Smooth muscle cell (in vitro differentiated cells): ENCODE measurements around the gene PCBP3. TPM values are rescaled to one million over a fixed set of nuclear protein-coding genes. Genes with fewer than 3 reads are reported as not detected.

ENCODE experiments used
- DNase-seq: peaks from one replicate; lab custom pipeline; 2025; ENCODE audit not compliant: unreplicated experiment; lab: John Stamatoyannopoulos, UW
- H2AFZ ChIP-seq: fragments of 200-600 bp; sonication (generic); 2 replicates; pipeline ENCODE4 v1.6.0; 2016; ENCODE audit warnings: antibody characterized with exemption, low read depth, mild to moderate bottlenecking
- H3F3A ChIP-seq: fragments of 200-600 bp; sonication (generic); 2 replicates; pipeline ENCODE4 v1.6.0; 2017; ENCODE audit warnings: antibody characterized with exemption, low read depth
- H3K27ac ChIP-seq: fragments of 200-600 bp; sonication (generic); 2 replicates; pipeline ENCODE4 v1.5.1; 2016; ENCODE audit warnings: low read depth, mild to moderate bottlenecking
- H3K27me3 ChIP-seq: fragments of 200-600 bp; sonication (generic); 2 replicates; pipeline ENCODE4 v1.6.1; 2016; ENCODE audit warnings: low read depth, mild to moderate bottlenecking
- H3K36me3 ChIP-seq: fragments of 200-600 bp; sonication (generic); 2 replicates; pipeline ENCODE4 v1.5.1; 2016; ENCODE audit warnings: low read depth
- H3K4me1 ChIP-seq: fragments of 200-600 bp; sonication (generic); 2 replicates; pipeline ENCODE4 v1.5.1; 2016; ENCODE audit warnings: low read depth
- H3K4me2 ChIP-seq: fragments of 200-600 bp; sonication (generic); 2 replicates; pipeline ENCODE4 v1.6.0; 2016; ENCODE audit warnings: mild to moderate bottlenecking
- H3K4me3 ChIP-seq: fragments of 200-600 bp; sonication (generic); 2 replicates; pipeline ENCODE4 v1.5.1; 2016; ENCODE audit warnings: mild to moderate bottlenecking
- H3K79me2 ChIP-seq: fragments of 200-600 bp; sonication (generic); 2 replicates; pipeline ENCODE4 v1.6.0; 2016; ENCODE audit warnings: low read depth, mild to moderate bottlenecking
- H3K9ac ChIP-seq: fragments of 200-600 bp; sonication (generic); 2 replicates; pipeline ENCODE4 v1.6.0; 2016; ENCODE audit warnings: low read depth
- H3K9me3 ChIP-seq: fragments of 200-600 bp; sonication (generic); replicated peaks from 2 replicates; pipeline ENCODE4 v1.5.1; 2016; ENCODE audit warnings: low read depth
- H4K20me1 ChIP-seq: fragments of 200-600 bp; sonication (generic); 2 replicates; pipeline ENCODE4 v1.6.0; 2016; ENCODE audit warnings: low read depth
- WGBS: methylation state at CpG from one replicate; pipeline ENCODE4 v1.1.7; 2016; ENCODE audit warnings: low lambda C conversion rate; 5-methylcytosine and 5-hydroxymethylcytosine counted together
- polyA plus RNA-seq: library from polyadenylated mRNA; unstranded; fragments of >200 nt; fragmentation: Nextera tagmentation; extraction: Ambion mirVana; gene quantifications from 2 replicates; pipeline ENCODE4 v1.2.1, GENCODE V29; 2016
- total RNA-seq: library from RNA; depleted of rRNA; stranded (reverse); fragments of >200 nt; gene quantifications from 2 replicates; pipeline ENCODE4 v1.2.3, GENCODE V29; 2014
- TF ChIP-seq, protein P1 (sequence below): fragments of 200-600 bp; sonication (generic); IDR thresholded peaks from 2 replicates; pipeline ENCODE4 v1.5.1; 2017; ENCODE audit warnings: borderline replicate concordance, mild to moderate bottlenecking, antibody characterized with exemption; ENCODE audit not compliant: insufficient read depth, poor library complexity, severe bottlenecking

PCBP3 gene
- total and polyA plus RNA-seq, 2 experiments from 2014 or later, result 8.9 to 23.1 TPM

DNA sequence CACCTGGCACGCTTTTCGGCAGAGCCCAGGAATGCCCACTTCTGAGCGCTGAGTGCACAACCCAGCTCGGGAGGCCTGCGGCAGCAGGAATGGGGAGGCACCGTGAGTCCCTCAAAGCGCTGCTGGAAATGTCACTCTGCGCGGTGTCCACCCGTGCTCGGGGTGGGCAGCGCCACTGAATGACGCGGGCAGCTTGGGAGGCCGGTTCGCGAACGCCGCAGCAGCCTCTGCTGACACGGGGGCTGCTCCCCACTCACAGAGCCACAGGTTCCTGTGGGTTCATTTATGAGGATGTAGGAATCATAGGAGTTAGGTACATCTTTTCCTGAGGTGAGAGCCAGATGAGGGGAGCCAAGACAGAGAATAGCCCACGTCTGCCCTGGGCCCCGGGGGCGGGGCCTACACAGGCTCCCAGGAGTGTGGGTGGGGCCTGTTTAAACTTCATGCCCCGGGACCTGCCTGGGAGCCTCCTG, 191.3 kb downstream of the PCBP3 start:
- H3K9ac ChIP-seq, result no peak overlapping the region
- no peak overlapping the region for H3K4me2 ChIP-seq
- no peaks in the 10 kb centered on the region for H3K9me3 ChIP-seq
- no peaks in the 10 kb centered on the region for H3K79me2 ChIP-seq
- 94% methylated on average over 24 of the region's 24 CpGs for whole genome bisulfite sequencing
- no peak for DNase-seq
- no peak overlapping the region for H3K4me3 ChIP-seq
- TF ChIP-seq, protein P1, sequence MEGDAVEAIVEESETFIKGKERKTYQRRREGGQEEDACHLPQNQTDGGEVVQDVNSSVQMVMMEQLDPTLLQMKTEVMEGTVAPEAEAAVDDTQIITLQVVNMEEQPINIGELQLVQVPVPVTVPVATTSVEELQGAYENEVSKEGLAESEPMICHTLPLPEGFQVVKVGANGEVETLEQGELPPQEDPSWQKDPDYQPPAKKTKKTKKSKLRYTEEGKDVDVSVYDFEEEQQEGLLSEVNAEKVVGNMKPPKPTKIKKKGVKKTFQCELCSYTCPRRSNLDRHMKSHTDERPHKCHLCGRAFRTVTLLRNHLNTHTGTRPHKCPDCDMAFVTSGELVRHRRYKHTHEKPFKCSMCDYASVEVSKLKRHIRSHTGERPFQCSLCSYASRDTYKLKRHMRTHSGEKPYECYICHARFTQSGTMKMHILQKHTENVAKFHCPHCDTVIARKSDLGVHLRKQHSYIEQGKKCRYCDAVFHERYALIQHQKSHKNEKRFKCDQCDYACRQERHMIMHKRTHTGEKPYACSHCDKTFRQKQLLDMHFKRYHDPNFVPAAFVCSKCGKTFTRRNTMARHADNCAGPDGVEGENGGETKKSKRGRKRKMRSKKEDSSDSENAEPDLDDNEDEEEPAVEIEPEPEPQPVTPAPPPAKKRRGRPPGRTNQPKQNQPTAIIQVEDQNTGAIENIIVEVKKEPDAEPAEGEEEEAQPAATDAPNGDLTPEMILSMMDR, result no peak
- H3K27me3 ChIP-seq, result no peaks in the 10 kb centered on the region
- no peaks in the 10 kb centered on the region for H3K36me3 ChIP-seq
- no peak overlapping the region for H2AFZ ChIP-seq
- no peaks in the 10 kb centered on the region for H4K20me1 ChIP-seq
- H3K27ac ChIP-seq, result no peak overlapping the region
- H3F3A ChIP-seq, result no peaks in the 10 kb centered on the region
- H3K4me1 ChIP-seq, result no peaks in the 10 kb centered on the region

DNA sequence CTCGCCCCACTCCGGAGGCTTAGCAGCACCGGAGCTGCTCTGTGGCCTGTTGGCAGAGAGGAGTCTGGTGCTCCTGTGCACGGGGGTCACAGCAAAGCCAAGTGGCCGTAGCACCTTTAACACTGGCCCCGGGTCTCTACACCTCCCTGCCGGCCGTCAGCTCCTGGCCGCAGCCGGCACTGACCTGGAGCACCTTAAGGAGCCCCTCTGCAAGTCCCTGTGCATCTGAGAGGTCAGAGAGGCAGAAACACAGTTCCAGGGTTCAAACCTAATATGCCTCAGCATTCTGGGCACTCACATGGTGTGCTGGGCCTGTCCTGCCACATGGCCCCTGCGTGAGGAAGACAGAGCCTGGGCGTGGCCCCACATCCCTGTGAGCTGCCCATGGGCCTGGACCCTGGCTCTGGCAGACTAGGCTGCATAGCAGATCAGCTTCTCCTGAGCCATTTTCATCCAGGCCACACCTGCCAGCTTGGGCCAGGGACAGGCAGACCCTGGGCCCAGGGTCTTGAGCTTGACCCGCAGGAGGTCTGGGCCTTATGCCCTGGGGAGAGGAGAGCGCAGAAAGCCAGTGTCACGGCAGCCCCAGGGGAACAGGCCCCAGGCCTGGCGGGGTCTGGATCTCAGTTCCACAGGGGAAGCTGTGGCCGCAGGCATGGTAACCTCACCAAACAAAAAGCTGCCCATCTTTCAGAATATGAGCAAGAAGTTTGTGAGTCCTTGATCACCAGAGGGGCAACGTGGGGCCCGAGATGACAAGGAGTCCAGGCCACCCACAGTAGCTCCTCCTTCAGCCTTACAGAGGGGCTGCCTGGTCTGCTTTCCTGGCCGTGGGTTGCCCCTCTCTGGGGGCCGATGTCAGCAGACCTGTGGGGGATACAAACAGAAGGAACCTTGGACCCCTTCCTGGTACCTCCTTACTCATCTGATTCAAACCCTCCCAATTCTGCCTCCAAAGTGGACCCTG, 192.1 kb downstream of the PCBP3 start:
- peaks cover 2% of the 10 kb centered on the region for H3K9me3 ChIP-seq
- no peaks in the 10 kb centered on the region for H3K36me3 ChIP-seq
- no peaks in the 10 kb centered on the region for H3K27me3 ChIP-seq
- no peak overlapping the region for H3K4me3 ChIP-seq
- no peak overlapping the region for H3K9ac ChIP-seq
- WGBS, result 92% methylated on average over 21 of the region's 21 CpGs
- H3F3A ChIP-seq, result no peaks in the 10 kb centered on the region
- no peak overlapping the region for H3K4me2 ChIP-seq
- H2AFZ ChIP-seq, result no peak overlapping the region
- no peaks in the 10 kb centered on the region for H4K20me1 ChIP-seq
- H3K79me2 ChIP-seq, result no peaks in the 10 kb centered on the region
- no peak overlapping the region for H3K27ac ChIP-seq
- TF ChIP-seq, protein P1, result no peak
- H3K4me1 ChIP-seq, result no peaks in the 10 kb centered on the region
- no peak for DNase-seq

DNA sequence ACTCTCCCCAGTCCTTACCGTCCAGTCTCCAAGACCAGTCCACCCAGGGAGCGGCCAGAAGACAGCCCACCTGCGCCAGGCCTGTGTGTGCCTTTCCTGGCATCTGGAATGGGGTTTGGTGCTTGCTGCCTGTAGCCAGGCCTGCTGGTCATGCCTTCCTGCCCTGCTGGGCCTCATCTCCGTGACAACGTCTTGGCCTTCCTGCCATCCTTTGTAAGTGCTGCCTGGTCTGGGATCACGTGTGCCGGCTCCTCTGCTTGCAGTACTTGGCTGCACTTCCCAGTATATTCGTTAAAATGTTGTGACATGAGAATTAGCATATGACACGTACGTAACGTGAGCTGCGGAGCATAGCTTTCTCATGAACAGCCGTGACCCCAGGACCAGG, 192.7 kb downstream of the PCBP3 start:
- Histone ChIP-seq H3K4me2 (no peak overlapping the region), H3K36me3 (no peaks in the 10 kb centered on the region)
- WGBS, result 82% methylated on average over 13 of the region's 13 CpGs

More for the DNA sequence above, 192.7 kb downstream of the PCBP3 start:
- Histone ChIP-seq H3K27me3 (no peaks in the 10 kb centered on the region), H3K9me3 (peaks cover 8% of the 10 kb centered on the region), H2AFZ (no peak overlapping the region), H3K9ac (no peak overlapping the region), H4K20me1 (no peaks in the 10 kb centered on the region), H3F3A (no peaks in the 10 kb centered on the region), H3K4me1 (no peaks in the 10 kb centered on the region), H3K4me3 (no peak overlapping the region), H3K27ac (no peak overlapping the region), H3K79me2 (no peaks in the 10 kb centered on the region)
- no peak for DNase-seq
- TF ChIP-seq, protein P1, result no peak
